NCI-H2081 treated with DMSO at 0.1 percent for 48 hours (cell line): ENCODE results near the gene KLF11.

Experiments used
- DNase-seq: peaks from one replicate; lab custom pipeline; 2025; lab: John Stamatoyannopoulos, UW

Gene KLF11

GRCh38 chr2:10043906-10044601, 704 bp downstream of the KLF11 start:
- peak; percentile 12 for DNase-seq

GRCh38 chr2:10045561-10046355, 2.4 kb downstream of the KLF11 start:
- DNase-seq: no peak

- no peak for DNase-seq
Measured at GRCh38 chr2:10046931-10047330, 3.6 kb downstream of the KLF11 start.

- DNase-seq: no peak
Measured at GRCh38 chr2:10047616-10048500, 4.5 kb downstream of the KLF11 start.

- no peak for DNase-seq
Measured at GRCh38 chr2:10048501-10049171, 5.3 kb downstream of the KLF11 start.

- DNase-seq: no peak
Measured at GRCh38 chr2:10052216-10052615, 8.9 kb downstream of the KLF11 start.

GRCh38 chr2:10053351-10053750, 10.0 kb downstream of the KLF11 start:
- DNase-seq: no peak

GRCh38 chr2:10054424-10054823, 11.1 kb downstream of the KLF11 start:
- no peak for DNase-seq

GRCh38 chr2:10054976-10055375, 11.6 kb downstream of the KLF11 start:
- no peak for DNase-seq

GRCh38 chr2:10056439-10056838, 13.1 kb downstream of the KLF11 start:
- DNase-seq: no peak

- no peak for DNase-seq
Measured at GRCh38 chr2:10057231-10058107, 14.1 kb downstream of the KLF11 start.

- DNase-seq: no peak
Measured at GRCh38 chr2:10058251-10059015, 15.1 kb downstream of the KLF11 start.

- no peak for DNase-seq
Measured at GRCh38 chr2:10059016-10059351, 15.6 kb downstream of the KLF11 start.

GRCh38 chr2:10059552-10060335, 16.4 kb downstream of the KLF11 start:
- DNase-seq: no peak

GRCh38 chr2:10061221-10061925, 18.0 kb downstream of the KLF11 start:
- no peak for DNase-seq

- no peak for DNase-seq
Measured at GRCh38 chr2:10062931-10063365, 19.6 kb downstream of the KLF11 start.

- DNase-seq: no peak
Measured at GRCh38 chr2:10063566-10063965, 20.2 kb downstream of the KLF11 start.

GRCh38 chr2:10064932-10065772, 21.8 kb downstream of the KLF11 start:
- no peak for DNase-seq
